ENCODE measurements around the gene PDIA5. TPM values are rescaled to one million over a fixed set of nuclear protein-coding genes. Genes with fewer than 3 reads are reported as not detected.
"Not testable (repeated sequence)": the region's sequence is repeated elsewhere in the genome, so short reads cannot be mapped to it uniquely, and the experiment has no call there.

PDIA5 gene
- total and polyA plus RNA-seq, 2 donors (not counting 1 experiment from before 2014, with no cell fraction given): 2.6 to 3.8 TPM

GRCh38 chr3:123151251-123151705, 84.5 kb downstream of the PDIA5 start:
- CTCF ChIA-PET: no interaction called here
- H3K27me3 ChIP-seq (replicated peaks in 1 of 4; ENCODE audit: control extremely low read depth in 1 of 4, control insufficient read depth in 3 of 4, insufficient read depth in 4 of 4, low read length in 3 of 4): no peaks in the 10 kb centered on the region
- no peak for ATAC-seq (ENCODE audit: low read depth)
- intact Hi-C loops (cut with micrococcal nuclease): no loop called here
- H3K9ac ChIP-seq (ENCODE audit: low read length): no peak overlapping the region
- DNase-seq: no peak
- Mint-ChIP-seq H3K27me3 (no peaks in the 10 kb centered on the region), H3K27ac (peak overlapping the region; percentile 53), H3K9me3 (ENCODE audit: insufficient read depth) (peaks cover 2% of the 10 kb centered on the region), H3K4me1 (peaks cover 18% of the 10 kb centered on the region), H3K4me3 (no peak overlapping the region)
- H3K4me2 ChIP-seq (replicated peaks; ENCODE audit: low read depth, low read length, poor library complexity, severe bottlenecking): no peak overlapping the region
- peaks cover 0 to 21% (median 9%) of the 10 kb centered on the region in 3 donors for H3K9me3 ChIP-seq (ENCODE audit: control extremely low read depth in 1 of 3, control insufficient read depth in 2 of 3, insufficient read depth in 1 of 3, low read length in 2 of 3)
- POLR2A ChIA-PET: no interaction called here
- H3K27ac ChIP-seq (ENCODE audit: low read length in 2 of 2): peak overlapping the region; percentile 25 to 81
- H3K79me2 ChIP-seq (ENCODE audit: control insufficient read depth, insufficient read depth, low read length): no peaks in the 10 kb centered on the region
- H3K36me3 ChIP-seq (replicated peaks in 1 of 2; ENCODE audit: control extremely low read depth in 1 of 2, control insufficient read depth in 1 of 2, extremely low read depth in 1 of 2, insufficient read depth in 2 of 2, low read length in 1 of 2): peaks cover 0 to 6% of the 10 kb centered on the region in 2 experiments
- WGBS (ENCODE audit: insufficient coverage): 79% methylated on average over 7 of the region's 7 CpGs
- no peak overlapping the region for H2AFZ ChIP-seq (ENCODE audit: insufficient read depth, low read depth, low read length, poor library complexity, severe bottlenecking)
- no peak for TF ChIP-seq CTCF (IDR thresholded peaks at IDR 0.05)
- no peak for TF ChIP-seq EZH2 (IDR thresholded peaks at IDR 0.05; ENCODE audit: borderline replicate concordance, insufficient read depth, low read depth, low read length, poor library complexity, severe bottlenecking)
- H4K20me1 ChIP-seq (ENCODE audit: control insufficient read depth, insufficient read depth, low read length, poor library complexity, severe bottlenecking): no peaks in the 10 kb centered on the region
- no peak overlapping the region for H3K4me3 ChIP-seq (ENCODE audit: control extremely low read depth in 1 of 5, extremely low read depth in 1 of 5, insufficient read depth in 1 of 5, low read depth in 2 of 5, low read length in 4 of 5)
- peaks cover 9 to 20% of the 10 kb centered on the region in 2 donors for H3K4me1 ChIP-seq (ENCODE audit: control insufficient read depth in 2 of 2, insufficient read depth in 2 of 2, low read length in 2 of 2)

GRCh38 chr3:123151853-123152420, 85.1 kb downstream of the PDIA5 start:
- H4K20me1 ChIP-seq (ENCODE audit: control insufficient read depth, insufficient read depth, low read length, poor library complexity, severe bottlenecking); intact Hi-C loops (cut with micrococcal nuclease); POLR2A ChIA-PET; H3K27me3 ChIP-seq (replicated peaks in 1 of 4; ENCODE audit: control extremely low read depth in 1 of 4, control insufficient read depth in 3 of 4, insufficient read depth in 4 of 4, low read length in 3 of 4); H3K4me3 ChIP-seq (ENCODE audit: control extremely low read depth in 1 of 5, extremely low read depth in 1 of 5, insufficient read depth in 1 of 5, low read depth in 2 of 5, low read length in 4 of 5); H3K4me3 Mint-ChIP-seq; H2AFZ ChIP-seq (ENCODE audit: insufficient read depth, low read depth, low read length, poor library complexity, severe bottlenecking); H3K9me3 Mint-ChIP-seq (ENCODE audit: insufficient read depth); H3K9ac ChIP-seq (ENCODE audit: low read length); H3K36me3 ChIP-seq (replicated peaks in 1 of 2; ENCODE audit: control extremely low read depth in 1 of 2, control insufficient read depth in 1 of 2, extremely low read depth in 1 of 2, insufficient read depth in 2 of 2, low read length in 1 of 2); ATAC-seq (ENCODE audit: low read depth); H3K79me2 ChIP-seq (ENCODE audit: control insufficient read depth, insufficient read depth, low read length); H3K4me2 ChIP-seq (replicated peaks; ENCODE audit: low read depth, low read length, poor library complexity, severe bottlenecking); CTCF ChIA-PET; H3K27me3 Mint-ChIP-seq; DNase-seq: not testable (repeated sequence)
- H3K4me1 Mint-ChIP-seq: peaks cover 18% of the 10 kb centered on the region
- Histone ChIP-seq H3K27ac (ENCODE audit: low read length in 2 of 2) (peak overlapping the region; percentile 25 to 81), H3K9me3 (ENCODE audit: control extremely low read depth in 1 of 3, control insufficient read depth in 2 of 3, insufficient read depth in 1 of 3, low read length in 2 of 3) (peaks cover 0 to 21% (median 9%) of the 10 kb centered on the region in 3 donors), H3K4me1 (ENCODE audit: control insufficient read depth in 2 of 2, insufficient read depth in 2 of 2, low read length in 2 of 2) (peaks cover 9 to 20% of the 10 kb centered on the region in 2 donors)
- peak overlapping the region; percentile 64 for H3K27ac Mint-ChIP-seq
- WGBS (ENCODE audit: insufficient coverage): 52% methylated on average over 1 of the region's 3 CpGs
